Breast epithelium (tissue), 4 donors: Measurements from ENCODE around the gene CTDSP1. TPM values are rescaled to one million over a fixed set of nuclear protein-coding genes. Genes with fewer than 3 reads are reported as not detected.

ENCODE experiments used
- DNase-seq, 2 donors: peaks; one replicate each; pipeline ENCODE4 v3.0.0-alpha.2; 2019; ENCODE audit warnings: low spot score in 2 of 2
- H3K27ac ChIP-seq, 2 donors: fragments of 200-600 bp; sonication (generic) in 1 of 2; one replicate each; pipeline ENCODE4 v1.5.1; 2016 to 2019; ENCODE audit warnings: mild to moderate bottlenecking in 1 of 2
- H3K27me3 ChIP-seq, 2 donors: fragments of 200-600 bp; sonication (generic) in 1 of 2; one replicate each; pipeline versions ENCODE4 v1.5.1 to v1.6.0; 2017 to 2019; ENCODE audit warnings: control low read depth in 1 of 2, mild to moderate bottlenecking in 1 of 2
- H3K36me3 ChIP-seq: fragments of 200-600 bp; one replicate; pipeline ENCODE4 v1.5.1; 2019
- H3K4me1 ChIP-seq, 2 donors: fragments of 200-600 bp; sonication (generic); one replicate each; pipeline ENCODE4 v1.5.1; 2016 to 2019; ENCODE audit warnings: control low read depth in 1 of 2
- H3K4me3 ChIP-seq, 3 donors: fragments of 200-600 bp; sonication (generic); 1 replicate in 2 of 3; 2 replicates in 1 of 3; pipeline ENCODE4 v1.5.1; 2016 to 2019; ENCODE audit warnings: mild to moderate bottlenecking in 3 of 3, moderate library complexity in 2 of 3
- H3K9me3 ChIP-seq, 2 donors: fragments of 200-600 bp; sonication (generic) in 1 of 2; one replicate each; pipeline ENCODE4 v1.5.1; 2016 to 2019; ENCODE audit warnings: control low read depth in 1 of 2
- POLR2A ChIP-seq: fragments of 450-650 bp; IDR thresholded peaks from one replicate; pipeline ENCODE4 v1.6.1; 2016; ENCODE audit warnings: antibody characterized with exemption, mild to moderate bottlenecking, moderate library complexity
- POLR2AphosphoS5 ChIP-seq, 3 donors: sonication (generic); formaldehyde crosslinking; IDR thresholded peaks; one replicate each; pipeline ENCODE4 v1.6.1; 2017; ENCODE audit warnings: antibody characterized with exemption in 3 of 3
- intact Hi-C: fragments of 100-400 bp; cut with DNase I; formaldehyde crosslinking; loops from one replicate; pipeline ENCODE4 v1.15.1; 2023; ENCODE audit warnings: low total_unique reads
- total RNA-seq, 3 donors: library from RNA; depleted of rRNA; stranded (reverse); fragments of >200 nt; gene quantifications; one replicate each; pipeline ENCODE4 v1.1.0, GENCODE V29; 2016
- TF ChIP-seq, protein P1 (sequence below), 3 donors: fragments of 450-650 bp; IDR thresholded peaks; one replicate each; pipeline ENCODE4 v1.5.1; 2016 to 2017; ENCODE audit warnings: antibody characterized with exemption in 3 of 3, mild to moderate bottlenecking in 3 of 3, moderate library complexity in 3 of 3

The CTDSP1 gene
- total RNA-seq, 3 donors from 2014 or later = 83.9 to 113 (median 95.9) TPM

DNA sequence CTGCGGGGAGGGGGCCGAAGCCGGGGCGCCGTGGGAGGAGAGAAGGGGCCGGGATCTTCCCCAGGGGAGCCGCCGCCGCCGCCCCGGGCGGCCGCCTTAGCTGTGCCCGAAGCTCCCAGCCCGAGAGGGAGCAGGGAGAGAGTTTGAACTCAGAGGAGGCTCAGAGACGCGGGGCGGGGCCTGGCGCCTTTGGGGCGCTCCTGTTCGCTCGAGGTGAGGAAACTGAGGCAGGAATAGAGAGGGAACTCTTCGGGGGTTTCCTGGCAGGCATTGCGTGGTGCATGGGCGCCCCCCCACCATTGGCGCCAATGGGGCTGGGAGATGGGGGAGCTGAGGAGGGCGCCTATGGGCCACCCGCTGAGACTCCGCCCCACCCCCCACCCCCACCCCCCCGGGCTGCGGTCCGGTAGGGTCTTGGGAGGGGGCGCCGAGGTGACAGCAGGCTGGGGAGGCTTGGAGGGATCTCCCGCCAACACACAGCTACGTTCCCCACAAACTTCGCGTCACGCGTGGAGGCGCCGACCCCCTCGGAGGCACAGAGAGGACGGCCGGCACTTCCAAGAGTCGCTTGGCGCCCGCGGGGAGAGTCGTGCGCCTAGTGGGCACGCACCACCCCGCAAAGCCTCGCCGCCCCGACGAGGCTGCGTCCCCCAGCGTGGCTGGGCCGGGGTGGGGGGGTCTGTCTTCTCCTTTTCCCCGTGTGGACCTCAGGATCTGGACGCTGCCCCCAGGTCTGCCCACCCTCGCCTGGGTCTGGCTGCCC is 680 bp downstream of the CTDSP1 start:
- Histone ChIP-seq H3K27ac (peak overlapping the region; percentile 97 to 99), H3K9me3 (no peaks in the 10 kb centered on the region), H3K27me3 (no peaks in the 10 kb centered on the region), H3K4me3 (peak overlapping the region; percentile 97 to 100 (median 98)), H3K4me1 (peaks cover 10 to 15% of the 10 kb centered on the region in 2 donors), H3K36me3 (no peaks in the 10 kb centered on the region)
- DNase-seq = no peak
- TF ChIP-seq, protein P1, sequence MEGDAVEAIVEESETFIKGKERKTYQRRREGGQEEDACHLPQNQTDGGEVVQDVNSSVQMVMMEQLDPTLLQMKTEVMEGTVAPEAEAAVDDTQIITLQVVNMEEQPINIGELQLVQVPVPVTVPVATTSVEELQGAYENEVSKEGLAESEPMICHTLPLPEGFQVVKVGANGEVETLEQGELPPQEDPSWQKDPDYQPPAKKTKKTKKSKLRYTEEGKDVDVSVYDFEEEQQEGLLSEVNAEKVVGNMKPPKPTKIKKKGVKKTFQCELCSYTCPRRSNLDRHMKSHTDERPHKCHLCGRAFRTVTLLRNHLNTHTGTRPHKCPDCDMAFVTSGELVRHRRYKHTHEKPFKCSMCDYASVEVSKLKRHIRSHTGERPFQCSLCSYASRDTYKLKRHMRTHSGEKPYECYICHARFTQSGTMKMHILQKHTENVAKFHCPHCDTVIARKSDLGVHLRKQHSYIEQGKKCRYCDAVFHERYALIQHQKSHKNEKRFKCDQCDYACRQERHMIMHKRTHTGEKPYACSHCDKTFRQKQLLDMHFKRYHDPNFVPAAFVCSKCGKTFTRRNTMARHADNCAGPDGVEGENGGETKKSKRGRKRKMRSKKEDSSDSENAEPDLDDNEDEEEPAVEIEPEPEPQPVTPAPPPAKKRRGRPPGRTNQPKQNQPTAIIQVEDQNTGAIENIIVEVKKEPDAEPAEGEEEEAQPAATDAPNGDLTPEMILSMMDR (IDR thresholded peaks at IDR 0.05) = no peak
- TF ChIP-seq POLR2AphosphoS5 (IDR thresholded peaks at IDR 0.05) = no peak
- no peak for TF ChIP-seq POLR2A
- intact Hi-C loops = loop anchor here (5.0 kb wide), 1 partner anchor 862 kb away; no protein-coding TSS in a partner anchor

DNA sequence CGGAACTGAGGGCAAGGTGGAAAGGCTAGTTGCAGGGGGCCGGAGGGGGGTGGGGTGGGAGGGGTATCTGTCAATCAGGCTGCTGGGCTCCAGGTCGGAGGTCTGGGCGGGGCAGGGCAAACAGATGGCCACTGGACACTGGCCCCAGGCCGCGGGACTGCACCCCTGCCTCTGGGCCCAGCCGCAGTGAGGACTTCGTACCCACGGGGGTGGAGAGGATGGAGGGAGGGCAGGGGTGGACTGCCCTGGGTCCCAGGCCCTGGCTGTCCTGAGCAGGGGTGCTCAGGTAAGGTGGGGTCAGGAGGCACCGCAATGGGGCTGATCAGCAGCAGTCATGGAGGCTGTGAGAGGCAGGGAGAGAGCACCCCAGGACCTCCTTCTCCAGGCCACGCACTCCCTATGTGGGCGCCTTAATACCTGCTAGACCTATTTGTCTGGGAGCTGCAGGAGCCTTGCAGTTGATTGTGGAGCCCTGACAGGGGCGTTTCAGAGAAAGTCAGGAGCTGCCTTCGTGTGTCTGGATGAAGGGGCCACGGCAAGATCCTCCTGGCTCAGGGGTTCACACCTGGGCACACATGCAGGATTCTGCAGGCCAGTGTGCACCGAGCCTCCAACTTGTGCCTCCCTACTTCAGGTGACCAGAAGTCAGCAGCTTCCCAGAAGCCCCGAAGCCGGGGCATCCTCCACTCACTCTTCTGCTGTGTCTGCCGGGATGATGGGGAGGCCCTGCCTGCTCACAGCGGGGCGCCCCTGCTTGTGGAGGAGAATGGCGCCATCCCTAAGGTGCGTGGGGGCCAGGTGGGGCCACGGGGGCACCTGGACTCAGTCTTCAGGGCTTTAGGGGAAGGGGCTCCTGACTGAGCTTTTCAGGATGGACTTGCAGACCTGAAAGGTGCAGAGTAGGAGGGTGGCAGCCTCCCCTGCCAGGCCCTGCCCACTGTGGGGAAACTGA is 1.5 kb downstream of the CTDSP1 start:
- DNase-seq = no peak
- intact Hi-C loops = loop anchor here (5.0 kb wide), 1 partner anchor 861 kb away; no protein-coding TSS in a partner anchor

DNA sequence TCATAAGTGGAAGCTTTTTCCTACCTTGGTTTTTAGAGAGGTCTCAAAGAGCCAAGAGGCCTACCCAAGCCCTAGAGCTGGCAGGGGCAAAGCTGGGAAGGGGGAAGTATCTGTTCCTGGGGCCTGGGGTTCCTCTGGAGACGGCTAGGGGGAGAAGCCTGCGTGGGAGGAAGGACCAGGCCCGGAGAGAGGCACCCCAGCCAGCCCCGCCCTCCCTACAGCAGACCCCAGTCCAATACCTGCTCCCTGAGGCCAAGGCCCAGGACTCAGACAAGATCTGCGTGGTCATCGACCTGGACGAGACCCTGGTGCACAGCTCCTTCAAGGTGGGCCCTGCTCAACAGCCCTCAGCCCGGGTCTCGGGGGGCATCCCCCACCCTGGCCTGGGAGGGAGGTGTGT is 2.2 kb downstream of the CTDSP1 start:
- Histone ChIP-seq H3K4me3 (peak overlapping the region; percentile 97 to 100 (median 98)), H3K27ac (peak overlapping the region; percentile 97 to 99), H3K9me3 (no peaks in the 10 kb centered on the region), H3K4me1 (peaks cover 17 to 21% of the 10 kb centered on the region in 2 donors), H3K36me3 (no peaks in the 10 kb centered on the region), H3K27me3 (no peaks in the 10 kb centered on the region)
- intact Hi-C loops = loop anchor here (2.0 to 5.0 kb wide), 2 partner anchors 133 to 860 kb away; no protein-coding TSS in a partner anchor
- no peak for DNase-seq
- TF ChIP-seq POLR2AphosphoS5 (IDR thresholded peaks at IDR 0.05) (no peak), POLR2A (no peak)
- TF ChIP-seq, protein P1 (IDR thresholded peaks at IDR 0.05) = no peak

More for the DNA sequence above, 1.5 kb downstream of the CTDSP1 start:
- H3K36me3 ChIP-seq = no peaks in the 10 kb centered on the region
- peak overlapping the region; percentile 97 to 99 for H3K27ac ChIP-seq
- H3K4me1 ChIP-seq = peaks cover 17 to 21% of the 10 kb centered on the region in 2 donors
- TF ChIP-seq, protein P1 (IDR thresholded peaks at IDR 0.05) = no peak
- TF ChIP-seq POLR2A (no peak), POLR2AphosphoS5 (IDR thresholded peaks at IDR 0.05) (no peak)
- no peaks in the 10 kb centered on the region for H3K9me3 ChIP-seq
- H3K4me3 ChIP-seq = peak overlapping the region; percentile 97 to 100 (median 98)
- no peaks in the 10 kb centered on the region for H3K27me3 ChIP-seq

DNA sequence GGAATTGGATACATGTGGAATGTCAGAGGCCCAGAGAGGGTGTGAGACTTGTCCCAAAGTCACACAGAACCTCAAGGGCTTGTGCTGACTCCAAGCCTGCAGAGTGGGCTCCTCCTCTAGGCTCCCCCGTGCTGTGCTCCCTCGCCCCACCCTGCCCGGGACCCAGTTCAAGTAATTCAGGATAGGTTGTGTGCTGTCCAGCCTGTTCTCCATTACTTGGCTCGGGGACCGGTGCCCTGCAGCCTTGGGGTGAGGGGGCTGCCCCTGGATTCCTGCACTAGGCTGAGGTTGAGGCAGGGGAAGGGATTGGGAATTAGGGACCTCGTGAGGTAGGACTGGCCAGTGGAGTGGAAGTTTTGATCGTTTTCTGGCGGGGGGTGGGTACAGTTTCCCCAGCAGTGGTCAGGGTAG is 2.8 kb downstream of the CTDSP1 start:
- no peaks in the 10 kb centered on the region for H3K36me3 ChIP-seq
- no peaks in the 10 kb centered on the region for H3K9me3 ChIP-seq
- no peak for DNase-seq
- peaks cover 17 to 18% of the 10 kb centered on the region in 2 donors for H3K4me1 ChIP-seq
- intact Hi-C loops = loop anchor here (2.0 to 5.0 kb wide), 2 partner anchors 134 to 860 kb away; no protein-coding TSS in a partner anchor
- peak overlapping the region in 2 of 3 donors; percentile 97 to 100 for H3K4me3 ChIP-seq
- H3K27ac ChIP-seq = peak overlapping the region; percentile 25 to 99
- no peaks in the 10 kb centered on the region for H3K27me3 ChIP-seq
- TF ChIP-seq POLR2A (no peak), POLR2AphosphoS5 (IDR thresholded peaks at IDR 0.05) (no peak)
- TF ChIP-seq, protein P1 (IDR thresholded peaks at IDR 0.05) = no peak
